ENCODE measurements around the gene NUDT4B. TPM values are rescaled to one million over a fixed set of nuclear protein-coding genes. Genes with fewer than 3 reads are reported as not detected.
"Not testable (repeated sequence)": the region's sequence is repeated elsewhere in the genome, so short reads cannot be mapped to it uniquely, and the experiment has no call there.

NUDT4B gene
- total RNA-seq, 1 donor from 2014 or later, result 1.9 TPM

DNA sequence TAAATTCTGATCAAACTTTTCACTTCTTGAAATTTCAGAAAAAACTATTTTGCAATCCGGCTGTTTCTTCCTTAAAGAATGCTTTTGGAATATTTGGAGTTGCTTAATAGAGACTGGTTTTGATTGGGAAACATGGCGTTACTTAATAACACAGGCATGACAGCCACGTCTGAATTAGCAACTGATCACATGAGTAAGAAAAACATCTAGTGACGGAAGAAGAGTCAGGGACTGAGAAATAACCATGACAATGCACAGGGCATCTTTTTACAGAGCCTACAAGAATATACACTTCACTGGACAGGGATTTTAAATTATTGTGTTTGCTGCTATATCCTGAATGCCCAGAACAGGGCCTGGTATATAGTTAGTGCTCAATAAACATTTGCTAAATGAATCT, 25.1 kb downstream of the NUDT4B start:
- H3K4me1 Mint-ChIP-seq; H3K9me3 Mint-ChIP-seq; DNase-seq; H3K27me3 Mint-ChIP-seq; CTCF ChIA-PET; POLR2A ChIA-PET; H3K4me3 Mint-ChIP-seq; H3K36me3 Mint-ChIP-seq (ENCODE audit: low read depth); intact Hi-C loops (cut with micrococcal nuclease); H3K27ac Mint-ChIP-seq; ATAC-seq (ENCODE audit: low read depth): not testable (repeated sequence)

DNA sequence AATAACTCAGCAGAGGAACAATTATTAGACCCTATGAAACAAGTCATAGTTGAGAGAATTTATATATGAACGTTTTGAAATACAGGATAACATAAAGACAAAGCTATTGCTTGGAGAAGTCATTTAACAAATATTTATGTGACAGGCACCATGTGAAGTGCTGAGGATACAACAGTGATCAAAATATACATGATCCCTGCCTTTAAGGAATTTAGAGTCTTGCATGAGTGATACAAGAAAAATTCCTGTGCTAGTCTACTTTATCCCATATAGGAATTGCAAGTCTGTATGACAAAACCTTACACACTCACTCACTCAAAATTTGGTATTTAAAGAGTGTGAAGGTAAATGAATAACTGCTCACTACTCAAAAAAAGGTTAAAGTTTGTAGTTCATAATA, 25.5 kb downstream of the NUDT4B start:
- H3K27ac Mint-ChIP-seq; intact Hi-C loops (cut with micrococcal nuclease); CTCF ChIA-PET; ATAC-seq (ENCODE audit: low read depth); DNase-seq; POLR2A ChIA-PET; H3K4me1 Mint-ChIP-seq; H3K4me3 Mint-ChIP-seq; H3K36me3 Mint-ChIP-seq (ENCODE audit: low read depth); H3K9me3 Mint-ChIP-seq; H3K27me3 Mint-ChIP-seq: not testable (repeated sequence)

DNA sequence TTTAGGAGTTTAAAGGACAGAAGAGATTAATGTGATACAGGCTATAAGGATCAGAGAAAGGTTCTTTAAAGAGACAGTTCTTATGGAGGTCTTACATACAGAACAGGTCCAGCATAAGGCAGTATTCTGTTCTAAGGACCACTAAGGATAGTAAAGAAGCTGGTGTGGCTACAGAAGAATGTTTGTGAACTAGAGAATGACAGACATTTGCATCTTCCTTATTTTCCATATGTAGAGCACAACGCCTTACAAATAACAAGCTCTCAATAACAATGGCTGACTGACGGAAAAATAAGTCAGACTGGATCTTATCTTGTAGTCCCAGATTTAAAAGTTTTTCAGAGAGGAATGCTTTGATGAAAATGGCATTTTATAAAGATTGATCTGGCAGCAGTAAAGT, 26.7 kb downstream of the NUDT4B start:
- POLR2A ChIA-PET; DNase-seq; H3K27me3 Mint-ChIP-seq; H3K36me3 Mint-ChIP-seq (ENCODE audit: low read depth); H3K4me3 Mint-ChIP-seq; CTCF ChIA-PET; H3K27ac Mint-ChIP-seq; H3K4me1 Mint-ChIP-seq; ATAC-seq (ENCODE audit: low read depth); H3K9me3 Mint-ChIP-seq; intact Hi-C loops (cut with micrococcal nuclease): not testable (repeated sequence)

DNA sequence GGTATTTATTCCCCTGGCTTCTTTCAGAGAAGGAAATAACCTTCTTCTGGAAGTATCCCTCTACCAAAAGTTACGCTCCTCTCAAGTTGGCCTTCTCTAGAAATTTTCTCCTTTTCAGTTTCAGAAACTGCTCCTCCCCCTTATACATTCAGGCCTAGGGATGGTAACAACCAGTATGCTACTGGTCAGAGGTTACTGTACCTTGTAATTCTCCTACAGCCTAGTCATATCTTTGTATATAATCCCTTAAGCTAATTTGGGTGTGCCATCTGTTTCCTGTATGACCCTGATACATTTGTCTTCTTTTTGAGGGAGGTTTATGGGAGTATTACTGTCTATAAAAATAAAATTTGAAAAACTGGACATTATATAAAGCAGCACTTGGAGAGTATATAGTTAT, 29.1 kb downstream of the NUDT4B start:
- H3K27me3 Mint-ChIP-seq; CTCF ChIA-PET; H3K4me3 Mint-ChIP-seq; DNase-seq; intact Hi-C loops (cut with micrococcal nuclease); H3K27ac Mint-ChIP-seq; H3K9me3 Mint-ChIP-seq; H3K4me1 Mint-ChIP-seq; H3K36me3 Mint-ChIP-seq (ENCODE audit: low read depth); ATAC-seq (ENCODE audit: low read depth); POLR2A ChIA-PET: not testable (repeated sequence)

DNA sequence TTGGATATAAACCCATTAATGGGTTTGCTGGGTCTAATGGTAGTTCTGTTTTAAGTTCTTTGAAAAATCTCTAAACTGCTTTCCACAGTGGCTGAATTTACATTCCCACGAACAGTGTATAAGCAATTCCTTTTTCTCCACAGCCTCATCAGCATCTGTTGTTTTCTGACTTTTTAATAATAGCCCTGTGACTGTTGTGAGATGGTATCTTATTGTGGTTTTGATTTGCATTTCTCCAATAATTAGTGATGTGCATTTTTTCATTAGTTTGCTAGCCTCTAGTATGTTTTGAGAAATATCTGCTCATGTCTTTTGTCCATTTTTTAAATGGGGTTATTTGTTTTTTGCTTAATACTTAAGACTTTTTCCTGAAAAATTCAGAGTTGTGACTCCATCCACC, 31.8 kb downstream of the NUDT4B start:
- ATAC-seq (ENCODE audit: low read depth); H3K27me3 Mint-ChIP-seq; intact Hi-C loops (cut with micrococcal nuclease); H3K27ac Mint-ChIP-seq; CTCF ChIA-PET; POLR2A ChIA-PET; H3K4me1 Mint-ChIP-seq; H3K36me3 Mint-ChIP-seq (ENCODE audit: low read depth); H3K9me3 Mint-ChIP-seq; H3K4me3 Mint-ChIP-seq; DNase-seq: not testable (repeated sequence)

DNA sequence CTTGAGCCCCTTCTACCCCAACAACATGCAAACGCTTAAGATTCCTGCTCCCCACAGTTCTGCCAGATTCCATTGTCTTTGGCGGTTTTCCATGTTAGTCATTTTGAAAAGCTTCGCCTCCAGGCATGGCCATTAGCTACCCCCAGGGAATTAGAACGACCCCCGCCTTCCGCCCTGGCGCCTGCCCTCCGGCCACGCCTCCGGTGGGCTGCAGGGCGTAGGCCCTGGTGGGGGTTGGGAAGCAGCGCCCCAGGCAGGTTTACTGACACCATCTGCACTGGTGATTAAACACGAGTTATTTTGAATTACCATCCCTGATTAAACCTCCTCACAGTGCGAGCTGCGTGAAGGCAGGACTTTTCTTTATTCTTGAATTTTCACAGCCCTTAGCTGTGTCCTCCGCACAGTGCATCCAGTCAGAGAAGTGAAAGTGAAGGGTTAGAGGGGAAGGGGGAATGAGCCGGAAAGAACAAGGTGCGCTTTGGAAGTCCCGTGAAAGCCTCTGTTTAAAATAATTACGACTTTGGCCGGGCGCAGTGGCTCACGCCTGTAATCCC, 43.0 kb downstream of the NUDT4B start:
- H3K27ac Mint-ChIP-seq; intact Hi-C loops (cut with micrococcal nuclease); H3K4me3 Mint-ChIP-seq; ATAC-seq (ENCODE audit: low read depth); CTCF ChIA-PET; H3K36me3 Mint-ChIP-seq (ENCODE audit: low read depth); H3K4me1 Mint-ChIP-seq; H3K27me3 Mint-ChIP-seq; DNase-seq; H3K9me3 Mint-ChIP-seq; POLR2A ChIA-PET: not testable (repeated sequence)

DNA sequence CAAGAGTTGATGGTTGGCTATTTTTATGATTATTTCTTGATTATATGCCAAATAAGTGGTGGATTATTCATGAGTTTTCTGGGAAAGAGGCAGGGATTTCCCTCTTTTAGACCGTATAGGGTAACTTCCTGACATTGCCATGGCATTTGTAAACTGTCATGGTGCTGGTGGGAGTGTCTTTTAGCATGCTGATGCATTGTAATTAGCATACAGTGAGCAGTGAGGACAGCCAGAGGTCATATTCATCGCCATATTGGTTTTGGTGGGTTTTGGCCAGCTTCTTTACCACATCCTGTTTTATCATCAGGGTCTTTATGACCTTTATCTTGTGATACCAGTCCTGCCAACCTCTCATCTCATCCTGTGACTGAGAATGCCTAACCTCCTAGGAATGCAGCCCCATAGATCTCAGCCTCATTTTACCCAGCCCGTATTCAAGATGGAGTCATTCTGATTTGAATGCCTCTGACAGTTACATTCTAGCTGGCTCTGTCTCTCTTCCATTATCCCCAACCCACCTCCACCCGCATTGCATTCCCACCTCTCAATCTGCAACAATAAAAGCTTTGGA, 45.3 kb downstream of the NUDT4B start:
- H3K9me3 Mint-ChIP-seq; DNase-seq; H3K27me3 Mint-ChIP-seq; H3K4me3 Mint-ChIP-seq; H3K4me1 Mint-ChIP-seq; H3K36me3 Mint-ChIP-seq (ENCODE audit: low read depth); POLR2A ChIA-PET; CTCF ChIA-PET; ATAC-seq (ENCODE audit: low read depth); intact Hi-C loops (cut with micrococcal nuclease); H3K27ac Mint-ChIP-seq: not testable (repeated sequence)

Other genes starting within 250 kb of the NUDT4B start
- 50.4 and 57.9 TPM in 2 replicates for gene NBPF14, start 152.8 kb upstream of the NUDT4B start, total RNA-seq
- gene PDE4DIP, start 95.7 kb downstream of the NUDT4B start, total RNA-seq, result 25.6 and 33.2 TPM in 2 replicates